HUES64 (cell line): ENCODE measurements around the gene C10orf90.
"Not testable (repeated sequence)": the region's sequence is repeated elsewhere in the genome, so short reads cannot be mapped to it uniquely, and the experiment has no call there.

Experiments
- H3K27ac ChIP-seq: 2 replicates; pipeline ENCODE4 v1.7.0; 2013; ENCODE audit warnings: low read depth, low read length, inconsistent platforms
- H3K27me3 ChIP-seq: 2 replicates; pipeline ENCODE4 v1.6.1; 2013; ENCODE audit warnings: mild to moderate bottlenecking, low read length; ENCODE audit not compliant: insufficient read depth
- H3K36me3 ChIP-seq: 2 replicates; pipeline ENCODE4 v1.6.1; 2013; ENCODE audit warnings: mild to moderate bottlenecking, low read length; ENCODE audit not compliant: insufficient read depth
- H3K4me1 ChIP-seq: 2 replicates; pipeline ENCODE4 v1.6.1; 2013; ENCODE audit warnings: mild to moderate bottlenecking, low read length, moderate library complexity; ENCODE audit not compliant: insufficient read depth
- H3K4me3 ChIP-seq: 2 replicates; pipeline ENCODE4 v1.5.1; 2013; ENCODE audit warnings: mild to moderate bottlenecking, low read length, moderate library complexity
- H3K9ac ChIP-seq: 2 replicates; pipeline ENCODE4 v1.6.1; 2013; ENCODE audit warnings: mild to moderate bottlenecking, low read depth, low read length
- H3K9me3 ChIP-seq: 2 replicates; pipeline ENCODE4 v1.6.1; 2013; ENCODE audit warnings: low read depth, low read length; ENCODE audit not compliant: insufficient read depth
- WGBS: fragments of 150-250, 120-280 bp; methylation state at CpG from one replicate; pipeline ENCODE4 v1.1.7; 2013; ENCODE audit warnings: missing lambda C conversion rate; 5-methylcytosine and 5-hydroxymethylcytosine counted together

The C10orf90 gene

DNA sequence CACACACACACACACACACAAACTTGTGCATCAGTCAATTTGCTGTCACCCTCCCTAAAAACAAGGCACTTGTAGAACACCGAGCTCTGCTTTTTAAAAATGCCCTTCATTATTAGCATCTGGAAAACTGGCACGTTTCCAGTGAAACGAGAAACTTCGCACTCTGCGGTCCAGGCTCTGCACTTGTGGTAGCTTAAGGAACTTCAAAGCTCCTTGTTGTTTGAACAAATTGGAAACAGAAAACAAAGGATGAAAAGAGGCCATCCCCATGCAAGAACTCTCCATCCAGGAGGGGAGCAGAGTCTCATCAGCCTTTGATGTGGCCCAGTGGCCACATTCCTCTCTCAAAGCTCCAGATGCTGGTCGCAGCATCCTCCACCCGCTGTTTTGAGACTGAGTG lies 105.1 kb downstream of the C10orf90 start:
- no peaks in the 10 kb centered on the region for H3K27me3 ChIP-seq
- WGBS: 89% methylated on average over 7 of the region's 7 CpGs

DNA sequence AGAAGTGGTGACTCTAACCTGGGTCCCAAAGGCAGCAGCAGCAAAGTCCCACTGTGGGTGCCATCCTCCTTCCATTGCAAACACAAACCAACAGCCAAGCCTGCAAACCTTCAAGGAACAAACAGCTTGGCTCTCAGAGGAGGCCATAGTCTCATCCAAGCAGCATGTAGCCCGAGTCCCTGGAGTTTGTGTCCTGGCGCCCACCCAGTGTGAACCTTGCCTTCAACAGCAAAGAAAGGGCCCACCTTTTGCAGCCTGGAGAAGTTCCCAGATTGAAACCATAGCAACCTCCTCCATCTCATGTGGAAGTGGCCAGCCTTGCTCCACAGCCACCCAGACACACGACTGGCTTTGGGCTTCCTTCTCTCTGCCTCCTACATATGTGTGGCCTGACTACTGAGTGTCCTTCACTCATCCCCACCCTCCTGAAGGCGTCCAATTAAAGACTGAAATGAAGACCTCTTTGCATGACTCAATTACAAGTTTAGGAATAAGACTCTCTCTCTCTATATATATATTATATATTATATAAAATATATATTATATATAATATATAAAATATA lies 106.1 kb downstream of the C10orf90 start:
- Histone ChIP-seq H3K27ac (no peak overlapping the region), H3K4me1 (peaks cover 21% of the 10 kb centered on the region), H3K9me3 (peaks cover 9% of the 10 kb centered on the region), H3K36me3 (no peaks in the 10 kb centered on the region), H3K27me3 (no peaks in the 10 kb centered on the region), H3K9ac (no peak overlapping the region), H3K4me3 (no peak overlapping the region)
- WGBS: 89% methylated on average over 4 of the region's 4 CpGs

More for the DNA sequence above, 105.1 kb downstream of the C10orf90 start:
- Histone ChIP-seq H3K4me3 (no peak overlapping the region), H3K4me1 (peaks cover 31% of the 10 kb centered on the region), H3K27ac (no peak overlapping the region), H3K9me3 (peaks cover 9% of the 10 kb centered on the region), H3K9ac (no peak overlapping the region), H3K36me3 (no peaks in the 10 kb centered on the region)

DNA sequence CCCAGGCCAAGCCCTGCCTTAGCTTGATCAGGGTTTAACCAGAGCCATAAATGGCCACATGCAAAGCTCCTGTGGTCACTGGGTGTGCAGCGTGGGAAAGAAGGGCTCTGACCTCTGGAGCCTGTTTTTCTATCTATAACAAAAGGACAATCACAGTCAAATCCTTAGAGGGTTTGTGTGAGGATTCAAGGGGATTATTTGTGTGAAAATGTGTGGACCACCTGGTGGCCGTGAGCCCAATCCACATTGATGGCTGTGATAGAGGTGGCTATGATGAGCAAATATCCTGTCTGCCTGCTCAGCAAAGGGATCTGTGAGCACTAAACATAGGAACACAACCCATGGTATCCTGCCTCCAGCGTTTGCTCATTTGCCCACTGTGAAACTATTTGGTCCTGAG lies 107.1 kb downstream of the C10orf90 start:
- H3K36me3 ChIP-seq: no peaks in the 10 kb centered on the region
- H3K27me3 ChIP-seq: no peaks in the 10 kb centered on the region
- H3K9me3 ChIP-seq: peaks cover 9% of the 10 kb centered on the region
- H3K9ac ChIP-seq: no peak overlapping the region
- no peak overlapping the region for H3K4me3 ChIP-seq
- peaks cover 18% of the 10 kb centered on the region for H3K4me1 ChIP-seq
- no peak overlapping the region for H3K27ac ChIP-seq
- WGBS: 63% methylated on average over 3 of the region's 3 CpGs

DNA sequence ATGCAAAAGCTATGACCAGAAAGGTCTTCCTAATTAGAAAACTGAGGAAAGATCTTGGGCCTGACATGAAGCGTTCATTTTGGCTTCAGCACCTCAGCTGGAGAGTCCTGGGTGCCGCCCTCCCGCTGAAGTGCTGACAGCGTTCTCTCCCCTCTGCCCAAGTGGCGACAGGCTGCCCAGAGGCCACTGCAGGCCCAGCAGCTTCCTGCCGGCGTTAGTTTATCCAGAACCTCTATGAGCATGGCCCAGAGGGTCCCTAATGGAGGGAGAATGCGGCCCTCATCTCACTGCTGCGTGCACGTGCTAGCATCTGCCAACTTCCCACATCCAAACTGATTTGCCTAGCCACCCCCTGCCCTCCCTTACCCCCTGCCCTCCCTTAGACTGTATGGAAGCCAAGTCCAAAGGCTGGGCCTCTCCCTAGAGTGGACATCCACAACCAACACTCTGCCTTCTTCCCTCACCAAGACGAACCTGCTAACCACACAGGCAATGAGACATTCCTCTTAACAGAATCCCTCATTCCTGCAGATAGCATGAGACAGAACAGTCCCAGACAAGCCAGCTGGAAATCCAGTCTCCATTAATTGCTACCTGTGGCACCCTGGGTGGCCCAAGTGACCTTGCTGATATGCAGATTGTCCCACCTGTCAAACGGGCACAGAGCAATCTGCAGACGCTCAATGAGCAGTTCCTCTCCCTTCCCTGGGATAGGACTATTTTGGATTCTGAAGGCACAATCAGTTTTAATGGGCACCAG lies 108.4 kb downstream of the C10orf90 start:
- Histone ChIP-seq H3K9ac (no peak overlapping the region), H3K27ac (peak overlapping the region; percentile 36; the same call in 1 of the 2 replicates), H3K4me1 (peaks cover 18% of the 10 kb centered on the region), H3K4me3 (no peak overlapping the region), H3K36me3 (no peaks in the 10 kb centered on the region), H3K27me3 (no peaks in the 10 kb centered on the region), H3K9me3 (peaks cover 9% of the 10 kb centered on the region)
- 25% methylated on average over 13 of the region's 13 CpGs for WGBS

DNA sequence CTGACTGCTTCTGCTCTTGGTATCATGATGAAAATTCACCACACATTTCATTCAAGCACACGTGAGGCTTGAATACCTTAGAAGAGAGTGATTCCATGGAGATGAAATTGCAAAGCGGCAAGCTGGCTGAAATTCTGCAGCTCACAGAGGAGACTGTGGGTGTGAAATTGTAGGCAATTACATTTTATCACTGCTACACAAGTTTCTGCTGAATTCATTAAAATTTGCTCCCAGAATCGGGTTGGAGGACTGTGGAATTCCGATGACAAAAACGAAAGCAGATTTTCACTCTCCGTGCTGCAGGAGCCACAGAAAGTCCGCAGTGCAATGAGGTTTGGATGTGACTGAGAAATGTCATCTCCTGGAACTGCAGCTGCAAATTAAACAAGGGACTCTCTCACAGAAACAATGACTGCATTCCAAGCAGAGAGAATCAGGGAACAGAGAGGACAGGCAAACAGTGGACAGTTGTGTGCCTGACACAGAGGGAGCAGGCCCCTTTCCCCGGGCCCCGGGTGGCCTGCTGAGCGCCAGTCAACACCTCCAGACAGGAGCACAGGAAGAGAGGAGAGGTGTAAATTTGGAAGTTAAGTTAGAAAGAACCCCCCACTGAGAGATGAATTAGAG lies 109.1 kb downstream of the C10orf90 start:
- no peaks in the 10 kb centered on the region for H3K36me3 ChIP-seq
- H3K27me3 ChIP-seq: no peaks in the 10 kb centered on the region
- no peak overlapping the region for H3K9ac ChIP-seq
- no peak overlapping the region for H3K4me3 ChIP-seq
- peaks cover 6% of the 10 kb centered on the region for H3K9me3 ChIP-seq
- H3K4me1 ChIP-seq: peaks cover 18% of the 10 kb centered on the region
- peak overlapping the region; percentile 36; the same call in 1 of the 2 replicates for H3K27ac ChIP-seq
- 30% methylated on average over 10 of the region's 10 CpGs for WGBS

DNA sequence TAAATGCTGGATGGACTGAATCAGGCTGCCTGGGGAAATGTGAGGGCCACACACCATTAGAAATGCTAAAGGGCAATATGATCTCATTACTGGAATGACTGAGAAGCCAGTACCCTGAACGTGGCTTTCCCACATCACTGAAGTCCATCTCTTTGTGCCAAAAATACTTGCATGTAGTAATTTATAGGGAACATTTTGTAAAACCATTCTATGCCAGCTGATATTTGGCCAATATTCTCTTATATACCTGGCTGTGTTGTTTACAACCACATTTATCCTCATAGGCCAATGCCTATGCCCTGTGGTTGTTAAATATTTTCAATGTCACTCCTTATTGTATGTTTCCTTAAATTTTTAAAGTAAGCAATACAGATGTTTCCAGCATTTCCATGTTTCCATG lies 111.6 kb downstream of the C10orf90 start:
- Histone ChIP-seq H3K9me3 (no peaks in the 10 kb centered on the region), H3K27me3 (no peaks in the 10 kb centered on the region), H3K27ac (no peak overlapping the region), H3K4me3 (no peak overlapping the region), H3K4me1 (peaks cover 18% of the 10 kb centered on the region), H3K9ac (no peak overlapping the region), H3K36me3 (no peaks in the 10 kb centered on the region)
- 100% methylated on average over 1 of the region's 1 CpG for WGBS

DNA sequence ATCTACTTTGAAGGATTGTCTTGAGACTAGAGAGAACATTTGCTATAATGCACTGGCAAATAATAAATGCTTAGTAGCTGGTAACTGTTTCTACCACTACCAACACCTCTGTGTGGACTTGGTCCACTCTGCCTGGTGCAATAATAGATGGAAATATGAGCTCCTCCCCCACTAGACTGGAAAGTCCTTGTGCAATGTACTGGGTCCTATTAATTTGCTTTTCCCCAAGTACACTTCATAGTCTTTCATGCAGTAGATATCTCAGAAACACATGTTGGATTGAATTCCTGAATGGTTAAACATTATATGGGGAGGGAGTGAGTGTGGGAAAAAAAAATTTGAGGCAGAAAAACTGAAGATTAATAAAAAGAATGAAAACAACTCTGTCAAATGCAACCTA lies 119.3 kb downstream of the C10orf90 start:
- H3K36me3 ChIP-seq: no peaks in the 10 kb centered on the region
- no peak overlapping the region for H3K27ac ChIP-seq
- no peaks in the 10 kb centered on the region for H3K9me3 ChIP-seq
- peaks cover 6% of the 10 kb centered on the region; the same call in 1 of the 2 replicates for H3K4me1 ChIP-seq
- no peak overlapping the region for H3K9ac ChIP-seq
- H3K27me3 ChIP-seq: no peaks in the 10 kb centered on the region
- H3K4me3 ChIP-seq: no peak overlapping the region

DNA sequence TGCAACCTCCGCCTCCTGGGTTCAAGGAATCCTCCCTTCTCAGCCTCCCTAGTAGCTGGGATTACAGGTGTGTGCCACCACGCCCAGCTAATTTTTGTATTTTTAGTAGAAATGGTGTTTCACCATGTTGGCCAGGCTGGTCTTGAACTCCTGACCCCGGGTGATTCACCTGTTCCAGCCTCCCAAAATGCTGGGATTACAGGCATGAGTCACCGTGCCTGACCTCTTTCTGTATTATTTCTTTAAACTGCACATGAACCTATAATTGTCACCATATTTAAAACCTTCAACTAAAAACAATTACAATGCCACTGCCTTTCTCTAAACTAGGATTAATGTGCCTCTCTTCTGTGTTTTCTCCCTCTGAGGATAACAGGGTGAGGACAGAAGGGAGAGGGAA lies 119.9 kb downstream of the C10orf90 start:
- WGBS: 71% methylated on average over 4 of the region's 4 CpGs
- H3K9me3 ChIP-seq, H3K36me3 ChIP-seq, H3K9ac ChIP-seq, H3K27ac ChIP-seq, H3K4me1 ChIP-seq, H3K27me3 ChIP-seq, H3K4me3 ChIP-seq: not testable (repeated sequence)

DNA sequence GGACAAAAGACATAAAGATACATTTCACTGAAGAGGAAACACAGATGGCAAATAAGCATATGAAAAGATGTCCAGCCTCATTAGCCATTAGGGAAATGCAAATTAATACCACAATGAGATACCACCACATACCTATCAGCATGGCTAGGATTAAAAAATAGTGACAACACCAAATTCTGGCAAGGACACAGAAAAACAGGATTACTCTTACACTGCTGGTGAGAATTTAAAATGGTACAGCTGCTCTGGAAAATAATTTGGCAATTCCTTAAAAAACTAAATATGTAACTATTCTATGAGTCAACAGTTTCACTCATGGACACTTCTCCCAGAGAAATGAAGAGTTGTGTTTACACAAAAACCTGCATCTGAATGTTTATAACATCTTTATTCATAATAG lies 121.1 kb downstream of the C10orf90 start:
- H3K36me3 ChIP-seq: no peaks in the 10 kb centered on the region
- no peak overlapping the region for H3K9ac ChIP-seq
- H3K4me3 ChIP-seq: no peak overlapping the region
- H3K9me3 ChIP-seq: no peaks in the 10 kb centered on the region
- peaks cover 13% of the 10 kb centered on the region; the same call in 1 of the 2 replicates for H3K4me1 ChIP-seq
- no peaks in the 10 kb centered on the region for H3K27me3 ChIP-seq
- H3K27ac ChIP-seq: no peak overlapping the region

DNA sequence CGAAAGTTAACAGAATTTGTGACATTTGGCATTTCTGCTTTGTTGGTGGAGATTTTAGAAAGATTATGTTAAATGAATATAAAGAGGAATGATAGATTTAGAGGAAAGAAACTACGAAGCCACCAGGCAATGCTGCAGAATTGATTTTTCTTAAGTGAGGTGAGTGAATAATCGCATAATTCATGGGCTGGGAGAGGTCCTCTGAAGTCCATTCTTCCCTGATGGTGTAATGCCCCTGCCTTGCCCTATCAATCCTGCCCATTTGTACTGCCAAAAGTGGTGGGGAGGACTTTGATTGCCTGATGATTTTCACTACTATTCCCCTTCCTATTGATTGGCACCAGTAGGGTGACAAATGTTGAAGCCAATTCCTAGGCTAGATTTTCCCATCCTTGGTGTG lies 125.9 kb downstream of the C10orf90 start:
- Histone ChIP-seq H3K4me1 (peaks cover 13% of the 10 kb centered on the region; the same call in 1 of the 2 replicates), H3K27me3 (no peaks in the 10 kb centered on the region), H3K9me3 (no peaks in the 10 kb centered on the region), H3K36me3 (no peaks in the 10 kb centered on the region), H3K4me3 (no peak overlapping the region), H3K27ac (no peak overlapping the region), H3K9ac (no peak overlapping the region)
- 85% methylated on average over 3 of the region's 3 CpGs for WGBS

DNA sequence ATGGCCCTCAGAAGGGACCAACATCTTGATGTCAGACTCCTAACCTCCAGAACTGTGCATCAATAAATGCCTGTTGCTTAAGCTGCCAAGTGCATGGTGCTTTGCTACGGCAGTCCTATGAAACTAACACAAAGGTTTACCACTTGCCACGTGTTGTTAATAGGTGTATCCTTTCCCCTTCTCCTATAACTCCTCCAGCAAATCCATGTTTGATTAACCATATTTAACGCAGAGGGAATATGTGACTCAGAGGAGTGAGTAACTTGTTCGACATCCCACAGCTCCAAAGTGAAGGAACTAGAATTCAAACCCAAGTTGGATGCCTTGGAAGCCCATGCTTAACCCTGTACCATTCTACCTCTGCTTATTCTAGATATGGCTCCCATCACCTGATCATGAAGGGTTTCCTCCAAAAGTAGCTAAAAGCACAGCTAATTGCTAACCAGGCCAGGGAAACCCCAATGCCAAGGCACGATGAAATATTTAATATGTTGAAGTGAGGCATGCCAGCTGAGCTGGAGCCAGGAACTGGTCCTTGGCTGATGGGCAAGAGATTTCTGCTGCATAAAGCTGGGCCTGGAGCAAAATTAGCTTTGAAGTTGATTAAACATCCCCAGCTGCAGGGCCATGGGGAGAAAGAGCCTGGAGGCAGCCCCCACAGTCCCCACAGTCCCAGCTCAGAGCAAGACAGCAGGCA lies 131.9 kb downstream of the C10orf90 start:
- Histone ChIP-seq H3K27ac (no peak overlapping the region), H3K4me3 (no peak overlapping the region), H3K36me3 (no peaks in the 10 kb centered on the region), H3K4me1 (no peaks in the 10 kb centered on the region), H3K9me3 (no peaks in the 10 kb centered on the region), H3K9ac (no peak overlapping the region), H3K27me3 (no peaks in the 10 kb centered on the region)
- WGBS: 94% methylated on average over 5 of the region's 5 CpGs
